ENCODE results near the gene SLC8A2. TPM values are rescaled to one million over a fixed set of nuclear protein-coding genes. Genes with fewer than 3 reads are reported as not detected.
"Not testable (repeated sequence)": the region's sequence is repeated elsewhere in the genome, so short reads cannot be mapped to it uniquely, and the experiment has no call there.

Gene SLC8A2
- total RNA-seq, 2 donors from 2014 or later: 0.74 to 2.3 TPM

- H3K9ac ChIP-seq (ENCODE audit: low read depth in 2 of 2, low read length in 2 of 2): peak overlapping the region in 1 of 2 donors; percentile 17
- intact Hi-C loops (cut with DNase I): no loop called here
- H3K27me3 ChIP-seq: no peaks in the 10 kb centered on the region
- H3K27ac ChIP-seq: no peak overlapping the region
- no peak overlapping the region for H3K4me3 ChIP-seq
- no peaks in the 10 kb centered on the region for H3K9me3 ChIP-seq
- no peaks in the 10 kb centered on the region for H3K36me3 ChIP-seq
- DNase-seq: no peak
- no peaks in the 10 kb centered on the region for H3K4me1 ChIP-seq
- no peak for TF ChIP-seq CTCF (IDR thresholded peaks at IDR 0.05)
These were observed 17.6 kb upstream of the SLC8A2 start for GRCh38 chr19:47489072-47489914.

GRCh38 chr19:47487551-47488515 lies 16.1 kb upstream of the SLC8A2 start:
- Histone ChIP-seq H3K27me3 (no peaks in the 10 kb centered on the region), H3K4me1 (no peaks in the 10 kb centered on the region), H3K27ac (no peak overlapping the region), H3K9me3 (no peaks in the 10 kb centered on the region), H3K4me3 (no peak overlapping the region), H3K36me3 (no peaks in the 10 kb centered on the region), H3K9ac (ENCODE audit: low read depth in 2 of 2, low read length in 2 of 2) (no peak overlapping the region)
- DNase-seq: no peak
- intact Hi-C loops (cut with DNase I): no loop called here
- TF ChIP-seq CTCF (IDR thresholded peaks at IDR 0.05): no peak

GRCh38 chr19:47486900-47487299 lies 15.2 kb upstream of the SLC8A2 start:
- TF ChIP-seq CTCF (IDR thresholded peaks at IDR 0.05): no peak
- H3K9ac ChIP-seq (ENCODE audit: low read depth in 2 of 2, low read length in 2 of 2): no peak overlapping the region
- no peak overlapping the region for H3K27ac ChIP-seq
- intact Hi-C loops (cut with DNase I): no loop called here
- H3K36me3 ChIP-seq: no peaks in the 10 kb centered on the region
- no peaks in the 10 kb centered on the region for H3K27me3 ChIP-seq
- no peak for DNase-seq
- no peaks in the 10 kb centered on the region for H3K9me3 ChIP-seq
- H3K4me3 ChIP-seq: no peak overlapping the region
- H3K4me1 ChIP-seq: no peaks in the 10 kb centered on the region

- intact Hi-C loops (cut with DNase I); DNase-seq: not testable (repeated sequence)
These were observed 14.5 kb upstream of the SLC8A2 start for GRCh38 chr19:47486220-47486619.

GRCh38 chr19:47485210-47485609 lies 13.5 kb upstream of the SLC8A2 start:
- intact Hi-C loops (cut with DNase I): no loop called here
- no peaks in the 10 kb centered on the region for H3K9me3 ChIP-seq
- no peaks in the 10 kb centered on the region for H3K27me3 ChIP-seq
- H3K27ac ChIP-seq: peak overlapping the region; percentile 70
- no peak overlapping the region for H3K9ac ChIP-seq (ENCODE audit: low read depth in 2 of 2, low read length in 2 of 2)
- no peak for DNase-seq
- H3K36me3 ChIP-seq: no peaks in the 10 kb centered on the region
- H3K4me1 ChIP-seq: no peaks in the 10 kb centered on the region
- no peak for TF ChIP-seq CTCF (IDR thresholded peaks at IDR 0.05)
- no peak overlapping the region for H3K4me3 ChIP-seq

More at GRCh38 chr19:47486220-47486619, 14.5 kb upstream of the SLC8A2 start:
- H3K27ac ChIP-seq; H3K4me1 ChIP-seq; H3K9ac ChIP-seq (ENCODE audit: low read depth in 2 of 2, low read length in 2 of 2); H3K36me3 ChIP-seq; H3K4me3 ChIP-seq; H3K27me3 ChIP-seq; H3K9me3 ChIP-seq: not testable (repeated sequence)
